IMR-90 (cell line): ENCODE results near the gene PHAF1. TPM values are rescaled to one million over a fixed set of nuclear protein-coding genes. Genes with fewer than 3 reads are reported as not detected.
A peak's percentile ranks its signal among the peaks of the same experiment; 100 is the strongest.

Experiments
- ATAC-seq: fragments of 200-7000 bp; cut with Tn5 transposase; 2 replicates; pipeline ENCODE4 v1.9.1; 2020; ENCODE audit warnings: low read depth, mild to moderate bottlenecking, moderate library complexity
- BruUV-seq: library from RNA; stranded (reverse); fragments of 400-500 nt; replicated peaks from 2 replicates; lab custom pipeline; 2021; lab: Mats Ljungman, UMichigan
- CTCF ChIA-PET: fragments of 300-600 bp; formaldehyde crosslinking; extraction: SDS; loops from one replicate; lab custom pipeline; 2021; ENCODE audit warnings: antibody characterized with exemption; lab: Yijun Ruan, JAX
- POLR2A ChIA-PET: fragments of 300-600 bp; sonication (Branson Sonifier 250); formaldehyde crosslinking; loops from one replicate; lab custom pipeline; 2022; ENCODE audit warnings: antibody characterized with exemption; ENCODE audit not compliant: unreplicated experiment; lab: Charles Lee
- DNase-seq: peaks from one replicate; pipeline ENCODE4 v3.0.0; 2013
- H2AFZ ChIP-seq: replicated peaks from 2 replicates; pipeline ENCODE3; 2013; ENCODE audit warnings: low read length, mild to moderate bottlenecking; ENCODE audit not compliant: poor library complexity
- H2AK5ac ChIP-seq: 2 replicates; pipeline ENCODE4 v1.6.1; 2013; ENCODE audit warnings: low read depth, low read length, inconsistent platforms
- H2AK9ac ChIP-seq: replicated peaks from 2 replicates; pipeline ENCODE3; 2013; ENCODE audit warnings: mild to moderate bottlenecking, low read depth, low read length, moderate library complexity; ENCODE audit not compliant: poor library complexity
- H2BK120ac ChIP-seq: 2 replicates; pipeline ENCODE4 v1.6.1; 2013; ENCODE audit warnings: low read depth, low read length, inconsistent platforms
- H2BK15ac ChIP-seq: 3 replicates; pipeline ENCODE4 v1.6.1; 2013; ENCODE audit warnings: low read depth, low read length, inconsistent platforms
- H2BK20ac ChIP-seq: 2 replicates; pipeline ENCODE4 v1.6.1; 2013; ENCODE audit warnings: low read depth, mild to moderate bottlenecking, inconsistent platforms, low read length, moderate library complexity
- H2BK5ac ChIP-seq: 2 replicates; pipeline ENCODE4 v1.6.1; 2013; ENCODE audit warnings: mild to moderate bottlenecking, low read depth, low read length, inconsistent platforms; ENCODE audit not compliant: poor library complexity, severe bottlenecking
- H3K14ac ChIP-seq: replicated peaks from 2 replicates; pipeline ENCODE4 v1.6.1; 2013; ENCODE audit warnings: low read depth, low read length, inconsistent platforms
- H3K18ac ChIP-seq: 2 replicates; pipeline ENCODE4 v1.6.1; 2013; ENCODE audit warnings: low read depth, low read length, control low read depth
- H3K23ac ChIP-seq: 2 replicates; pipeline ENCODE4 v1.6.1; 2013; ENCODE audit warnings: low read depth, low read length, inconsistent platforms
- H3K27ac ChIP-seq: 2 replicates; pipeline ENCODE4 v1.5.1; 2013; ENCODE audit warnings: mild to moderate bottlenecking, control low read depth, low read length; ENCODE audit not compliant: insufficient read depth
- H3K27me3 ChIP-seq: 2 replicates; pipeline ENCODE4 v1.6.1; 2013; ENCODE audit warnings: low read length; ENCODE audit not compliant: control insufficient read depth, insufficient read depth
- H3K36me3 ChIP-seq: 2 replicates; pipeline ENCODE4 v1.6.1; 2013; ENCODE audit warnings: low read length, mixed read lengths; ENCODE audit not compliant: control insufficient read depth, insufficient read depth
- H3K4ac ChIP-seq: 2 replicates; pipeline ENCODE4 v1.6.1; 2013; ENCODE audit warnings: low read depth, low read length, inconsistent platforms
- H3K4me1 ChIP-seq: 2 replicates; pipeline ENCODE4 v1.6.1; 2013; ENCODE audit warnings: low read length, mixed read lengths; ENCODE audit not compliant: control insufficient read depth, insufficient read depth
- H3K4me2 ChIP-seq: 2 replicates; pipeline ENCODE4 v1.6.1; 2013; ENCODE audit warnings: low read depth, mild to moderate bottlenecking, control low read depth, low read length, moderate library complexity
- H3K4me3 ChIP-seq: 2 replicates; pipeline ENCODE4 v1.5.1; 2013; ENCODE audit warnings: low read depth, mild to moderate bottlenecking, control low read depth, low read length, moderate library complexity; ENCODE audit not compliant: insufficient read depth
- H3K56ac ChIP-seq: 2 replicates; pipeline ENCODE4 v1.6.1; 2013; ENCODE audit warnings: low read length, inconsistent platforms; ENCODE audit not compliant: insufficient read depth; ENCODE audit errors: extremely low read depth
- H3K79me1 ChIP-seq, 2 experiments: 2 replicates each; pipeline ENCODE4 v1.6.1; 2013; ENCODE audit warnings: low read length in 2 of 2, inconsistent platforms in 1 of 2, low read depth in 1 of 2
- H3K9ac ChIP-seq: 2 replicates; pipeline ENCODE4 v1.6.1; 2013; ENCODE audit warnings: low read depth, low read length, control low read depth
- H3K9me1 ChIP-seq: 2 replicates; pipeline ENCODE4 v1.6.1; 2013; ENCODE audit warnings: low read length, inconsistent platforms; ENCODE audit not compliant: insufficient read depth
- H3K9me3 ChIP-seq: 2 replicates; pipeline ENCODE4 v1.6.1; 2013; ENCODE audit warnings: low read length; ENCODE audit not compliant: control insufficient read depth, insufficient read depth
- H4K20me1 ChIP-seq: 2 replicates; pipeline ENCODE4 v1.6.1; 2013; ENCODE audit warnings: low read length, inconsistent platforms; ENCODE audit not compliant: insufficient read depth
- H4K5ac ChIP-seq: 2 replicates; pipeline ENCODE4 v1.6.1; 2013; ENCODE audit warnings: mild to moderate bottlenecking, low read depth, low read length, control low read depth
- H4K8ac ChIP-seq, 2 experiments: 2 replicates each; pipeline ENCODE4 v1.6.1; 2013; ENCODE audit warnings: low read depth in 2 of 2, low read length in 2 of 2, control low read depth in 1 of 2, inconsistent platforms in 1 of 2
- H4K91ac ChIP-seq: 2 replicates; pipeline ENCODE4 v1.6.1; 2013; ENCODE audit warnings: low read depth, low read length, inconsistent platforms; ENCODE audit not compliant: insufficient read depth
- CEBPB ChIP-seq: IDR thresholded peaks from 2 replicates; pipeline ENCODE4 v1.6.1; 2012; ENCODE audit warnings: low read depth, low read length, improper control_type of control experiment
- CHD1 ChIP-seq: IDR thresholded peaks from 2 replicates; pipeline ENCODE4 v1.6.1; 2012; ENCODE audit warnings: low read depth, low read length, improper control_type of control experiment
- CTCF ChIP-seq: conservative IDR thresholded peaks from 2 replicates; pipeline ENCODE4 v1.5.1; 2012; ENCODE audit warnings: mild to moderate bottlenecking, low read depth, low read length, improper control_type of control experiment
- ELK1 ChIP-seq: fragments of 150-350 bp; IDR thresholded peaks from 2 replicates; pipeline ENCODE4 v1.6.1; 2016; ENCODE audit warnings: low read depth, mild to moderate bottlenecking, low read length, moderate library complexity, borderline replicate concordance
- FOS ChIP-seq: fragments of 150-350 bp; IDR thresholded peaks from 2 replicates; pipeline ENCODE4 v1.6.1; 2016; ENCODE audit warnings: low read depth, low read length
- MAFK ChIP-seq: IDR thresholded peaks from 2 replicates; pipeline ENCODE4 v1.6.1; 2012; ENCODE audit warnings: low read depth, low read length, improper control_type of control experiment
- MAZ ChIP-seq: IDR thresholded peaks from 2 replicates; pipeline ENCODE4 v1.6.1; 2012; ENCODE audit warnings: low read depth, mild to moderate bottlenecking, low read length, improper control_type of control experiment, moderate library complexity, borderline replicate concordance
- MXI1 ChIP-seq: IDR thresholded peaks from 2 replicates; pipeline ENCODE4 v1.6.1; 2012; ENCODE audit warnings: low read depth, mild to moderate bottlenecking, low read length, moderate library complexity, borderline replicate concordance
- NFE2L2 ChIP-seq: fragments of 150-350 bp; IDR thresholded peaks from 2 replicates; pipeline ENCODE4 v1.6.1; 2016; ENCODE audit warnings: low read depth, mild to moderate bottlenecking, low read length
- POLR2A ChIP-seq: IDR thresholded peaks from 2 replicates; pipeline ENCODE4 v1.6.1; 2012; ENCODE audit warnings: mild to moderate bottlenecking, low read depth, low read length
- RAD21 ChIP-seq: IDR thresholded peaks from 2 replicates; pipeline ENCODE4 v1.6.1; 2012; ENCODE audit warnings: low read length, improper control_type of control experiment
- RCOR1 ChIP-seq: IDR thresholded peaks from 2 replicates; pipeline ENCODE4 v1.6.1; 2012; ENCODE audit warnings: mild to moderate bottlenecking, low read length, improper control_type of control experiment; ENCODE audit not compliant: insufficient replicate concordance
- RFX5 ChIP-seq: IDR thresholded peaks from 2 replicates; pipeline ENCODE4 v1.8.0; 2012; ENCODE audit warnings: low read depth, mild to moderate bottlenecking, low read length, moderate library complexity
- SMC3 ChIP-seq: fragments of 150-350 bp; IDR thresholded peaks from 2 replicates; pipeline ENCODE4 v1.6.1; 2016; ENCODE audit warnings: low read depth, mild to moderate bottlenecking, antibody characterized with exemption, low read length, moderate library complexity
- USF2 ChIP-seq: fragments of 150-350 bp; IDR thresholded peaks from 2 replicates; pipeline ENCODE4 v1.6.1; 2017; ENCODE audit warnings: mild to moderate bottlenecking, antibody characterized with exemption, low read length, low read depth
- WGBS, 2 experiments: methylation state at CpG; one replicate each; pipeline versions ENCODE4 v1.1.5 to v1.1.7; 2013; ENCODE audit warnings: missing lambda C conversion rate in 2 of 2; ENCODE audit not compliant: insufficient read length in 1 of 2; ENCODE audit errors: extremely low coverage in 2 of 2; 5-methylcytosine and 5-hydroxymethylcytosine counted together
- dilution Hi-C: fragments of 300-500 bp; cut with HindIII; formaldehyde crosslinking; loops from one replicate; pipeline ENCODE4 v1.14.3; 2018; ENCODE audit warnings: low sequenced_read_pairs; ENCODE audit not compliant: unreplicated experiment
- in situ Hi-C: fragments of 300-500 bp; cut with MboI; formaldehyde crosslinking; loops from 3 replicates; pipeline ENCODE4 v1.14.3; 2019; ENCODE audit warnings: low sequenced_read_pairs, inconsistent platforms, mixed read lengths
- intact Hi-C: fragments of 100-400 bp; cut with micrococcal nuclease; formaldehyde crosslinking; loops from 2 replicates; pipeline ENCODE4 v1.10.0; 2022
- polyA plus RNA-seq, 3 experiments: library from polyadenylated mRNA; depleted of rRNA; stranded (reverse); fragments of >200 nt; gene quantifications; 2 replicates each; pipeline ENCODE4 v1.2.3, GENCODE V29; 2012; ENCODE audit warnings: low replicate concordance in 1 of 3
- total RNA-seq: library from RNA; depleted of rRNA; stranded (reverse); fragments of >200 nt; gene quantifications from 2 replicates; pipeline ENCODE4 v1.2.3, GENCODE V29; 2012

Gene PHAF1
- total and polyA plus RNA-seq, 2 of the 4 experiments (the other 2 are of a cell fraction), result 14.0 to 19.8 TPM

GRCh38 chr16:67181346-67181745 is 71.6 kb downstream of the PHAF1 start:
- H2BK15ac ChIP-seq, result 0 out of 3 replicates have a peak overlapping the region, but pooled peaks have one; percentile 21
- H4K8ac ChIP-seq, result peak overlapping the region in 1 of 2 experiments; percentile 40; a peak in 1 of 4 replicates
- H3K4me3 ChIP-seq, result no peak overlapping the region
- POLR2A ChIA-PET, result no interaction called here
- H3K9ac ChIP-seq, result peak overlapping the region; percentile 15; the same call in 1 of the 2 replicates
- peaks cover 33% of the 10 kb centered on the region for H4K20me1 ChIP-seq
- dilution Hi-C loops, result no loop called here
- H2BK5ac ChIP-seq, result peak overlapping the region; percentile 58
- DNase-seq (peak; percentile 92), ATAC-seq (peak; percentile 7)
- no peaks in the 10 kb centered on the region for H3K27me3 ChIP-seq
- no peak overlapping the region for H3K23ac ChIP-seq
- peak overlapping the region; percentile 41; the same call in 1 of the 2 replicates for H3K27ac ChIP-seq
- CTCF ChIA-PET, result interaction anchor here (0.6 kb wide), 1 partner anchor 366 kb away, joined by 4 read pairs; no protein-coding TSS in a partner anchor
- intact Hi-C loops, result loop anchor here (10.0 kb wide), 1 partner anchor 167 kb away; no protein-coding TSS in a partner anchor
- H2BK20ac ChIP-seq, result 0 out of 2 replicates have a peak overlapping the region, but pooled peaks have one; percentile 8
- no peak overlapping the region for H3K56ac ChIP-seq
- peaks cover 25 to 42% of the 10 kb centered on the region in 2 experiments for H3K79me1 ChIP-seq
- H3K36me3 ChIP-seq, result peaks cover 2% of the 10 kb centered on the region; the same call in 1 of the 2 replicates
- H3K4me2 ChIP-seq, result peak overlapping the region; percentile 26
- H4K5ac ChIP-seq, result no peak overlapping the region
- in situ Hi-C loops, result no loop called here
- H3K4ac ChIP-seq, result peak overlapping the region; percentile 75
- peak overlapping the region; percentile 49 for H4K91ac ChIP-seq
- 0% methylated on average over 1 of the region's 2 CpGs; no CpG with 5 or more reads in 1 of the 2 experiments for WGBS, 2 experiments
- H3K9me3 ChIP-seq, result no peaks in the 10 kb centered on the region
- no peak overlapping the region for H2AFZ ChIP-seq
- peak overlapping the region; percentile 38; the same call in 1 of the 2 replicates for H2BK120ac ChIP-seq
- H3K14ac ChIP-seq, result peak overlapping the region; percentile 7
- no TSS peak for BruUV-seq
- H2AK9ac ChIP-seq, result peak overlapping the region; percentile 83
- peaks cover 12% of the 10 kb centered on the region for H3K4me1 ChIP-seq
- H2AK5ac ChIP-seq, result peak overlapping the region; percentile 89
- H3K18ac ChIP-seq, result peak overlapping the region; percentile 23; the same call in 1 of the 2 replicates
- H3K9me1 ChIP-seq, result peaks cover 10% of the 10 kb centered on the region
- TF ChIP-seq MAFK (no peak), RAD21 (no peak), FOS (peak; percentile 55; the same call in 1 of the 2 replicates), MXI1 (peak; percentile 24; the same call in 1 of the 2 replicates), MAZ (no peak), CTCF (no peak), RCOR1 (no peak), CEBPB (no peak), ELK1 (no peak), RFX5 (no peak), SMC3 (no peak), USF2 (no peak), CHD1 (no peak), POLR2A (no peak), NFE2L2 (no peak)
